GM12873 (cell line): Measurements from ENCODE around the gene IRGQ.

Experiments
- TF ChIP-seq, protein P1 (sequence below): IDR thresholded peaks from 2 replicates; pipeline ENCODE4 v1.5.1; 2012; ENCODE audit warnings: low read depth, mild to moderate bottlenecking, moderate library complexity, low read length, control low read depth; ENCODE audit not compliant: insufficient read depth; ENCODE audit errors: missing control alignments

The IRGQ gene, protein sequence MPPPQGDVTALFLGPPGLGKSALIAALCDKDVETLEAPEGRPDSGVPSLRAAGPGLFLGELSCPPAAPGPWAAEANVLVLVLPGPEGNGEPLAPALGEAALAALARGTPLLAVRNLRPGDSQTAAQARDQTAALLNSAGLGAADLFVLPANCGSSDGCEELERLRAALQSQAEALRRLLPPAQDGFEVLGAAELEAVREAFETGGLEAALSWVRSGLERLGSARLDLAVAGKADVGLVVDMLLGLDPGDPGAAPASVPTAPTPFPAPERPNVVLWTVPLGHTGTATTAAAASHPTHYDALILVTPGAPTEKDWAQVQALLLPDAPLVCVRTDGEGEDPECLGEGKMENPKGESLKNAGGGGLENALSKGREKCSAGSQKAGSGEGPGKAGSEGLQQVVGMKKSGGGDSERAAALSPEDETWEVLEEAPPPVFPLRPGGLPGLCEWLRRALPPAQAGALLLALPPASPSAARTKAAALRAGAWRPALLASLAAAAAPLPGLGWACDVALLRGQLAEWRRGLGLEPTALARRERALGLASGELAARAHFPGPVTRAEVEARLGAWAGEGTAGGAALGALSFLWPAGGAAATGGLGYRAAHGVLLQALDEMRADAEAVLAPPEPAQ

GRCh38 chr19:43595999-43596841 lies at the start of gene IRGQ, which contains the start of gene ZNF576:
Gene IRGQ, minus strand, starts transcription at chr19:43596134. Its CDS starts 796 bp downstream, at chr19:43595338.
Gene ZNF576, plus strand, starts transcription at chr19:43596595. Its CDS starts 514 bp downstream, at chr19:43597109.
- TF ChIP-seq, protein P1, sequence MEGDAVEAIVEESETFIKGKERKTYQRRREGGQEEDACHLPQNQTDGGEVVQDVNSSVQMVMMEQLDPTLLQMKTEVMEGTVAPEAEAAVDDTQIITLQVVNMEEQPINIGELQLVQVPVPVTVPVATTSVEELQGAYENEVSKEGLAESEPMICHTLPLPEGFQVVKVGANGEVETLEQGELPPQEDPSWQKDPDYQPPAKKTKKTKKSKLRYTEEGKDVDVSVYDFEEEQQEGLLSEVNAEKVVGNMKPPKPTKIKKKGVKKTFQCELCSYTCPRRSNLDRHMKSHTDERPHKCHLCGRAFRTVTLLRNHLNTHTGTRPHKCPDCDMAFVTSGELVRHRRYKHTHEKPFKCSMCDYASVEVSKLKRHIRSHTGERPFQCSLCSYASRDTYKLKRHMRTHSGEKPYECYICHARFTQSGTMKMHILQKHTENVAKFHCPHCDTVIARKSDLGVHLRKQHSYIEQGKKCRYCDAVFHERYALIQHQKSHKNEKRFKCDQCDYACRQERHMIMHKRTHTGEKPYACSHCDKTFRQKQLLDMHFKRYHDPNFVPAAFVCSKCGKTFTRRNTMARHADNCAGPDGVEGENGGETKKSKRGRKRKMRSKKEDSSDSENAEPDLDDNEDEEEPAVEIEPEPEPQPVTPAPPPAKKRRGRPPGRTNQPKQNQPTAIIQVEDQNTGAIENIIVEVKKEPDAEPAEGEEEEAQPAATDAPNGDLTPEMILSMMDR: no peak

DNA sequence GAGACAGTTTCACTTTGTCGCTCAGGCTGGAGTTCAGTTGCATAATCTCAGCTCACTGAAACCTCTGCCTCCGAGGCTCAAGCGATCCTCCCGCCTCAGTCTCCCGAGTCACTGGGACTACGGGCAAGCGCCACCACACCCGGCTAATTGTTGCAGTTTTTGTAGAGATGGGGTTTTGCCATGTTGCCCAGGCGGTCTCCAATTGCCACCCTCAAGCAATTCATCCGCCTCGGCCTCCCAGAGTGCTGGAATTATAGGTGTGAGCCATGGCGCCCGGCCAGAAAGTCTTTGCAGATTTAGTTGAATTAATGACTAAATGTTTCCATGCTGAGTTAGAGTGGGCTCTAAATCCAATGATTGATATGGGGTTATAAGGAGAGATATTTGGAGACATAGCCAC lies 48.2 kb upstream of the IRGQ start:
- TF ChIP-seq, protein P1: no peak

DNA sequence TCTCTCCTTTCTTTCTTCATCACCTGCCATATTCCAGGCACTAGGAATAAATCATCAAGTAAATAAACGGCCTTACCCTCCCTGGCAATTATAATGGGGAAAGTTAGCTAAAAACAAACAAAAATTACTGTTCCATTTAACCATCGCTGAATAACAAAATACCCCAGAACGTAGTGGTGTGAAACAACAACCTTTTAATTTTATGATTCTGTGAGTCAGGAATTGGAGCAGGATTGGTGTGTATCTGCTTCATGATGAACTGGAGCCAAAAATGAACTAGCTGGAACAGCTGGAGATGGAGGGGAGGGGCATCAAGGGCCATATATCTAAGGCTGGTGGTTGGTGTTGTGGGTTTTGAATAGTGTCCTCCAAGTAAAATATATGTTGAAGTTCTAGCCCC lies 47.4 kb upstream of the IRGQ start:
- TF ChIP-seq, protein P1: no peak

DNA sequence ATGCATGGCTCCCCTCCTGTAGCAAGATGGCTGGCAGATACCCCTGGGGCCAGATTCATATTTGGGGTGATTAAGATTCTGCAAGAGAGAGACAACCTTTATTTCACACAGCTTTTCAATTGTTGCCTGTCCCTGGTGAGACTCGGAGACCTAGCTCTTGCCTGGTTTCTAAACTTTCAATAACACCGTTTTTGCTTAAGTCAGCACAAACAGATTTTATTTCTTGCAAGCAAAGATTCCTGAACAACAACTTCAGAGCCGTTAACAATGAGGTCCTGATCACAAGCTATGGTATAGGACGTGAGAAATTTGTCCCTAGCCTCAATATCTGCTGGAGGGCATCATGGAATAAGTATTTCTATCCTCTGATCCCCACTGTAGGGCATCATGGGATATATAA lies 46.6 kb upstream of the IRGQ start:
- TF ChIP-seq, protein P1: no peak

DNA sequence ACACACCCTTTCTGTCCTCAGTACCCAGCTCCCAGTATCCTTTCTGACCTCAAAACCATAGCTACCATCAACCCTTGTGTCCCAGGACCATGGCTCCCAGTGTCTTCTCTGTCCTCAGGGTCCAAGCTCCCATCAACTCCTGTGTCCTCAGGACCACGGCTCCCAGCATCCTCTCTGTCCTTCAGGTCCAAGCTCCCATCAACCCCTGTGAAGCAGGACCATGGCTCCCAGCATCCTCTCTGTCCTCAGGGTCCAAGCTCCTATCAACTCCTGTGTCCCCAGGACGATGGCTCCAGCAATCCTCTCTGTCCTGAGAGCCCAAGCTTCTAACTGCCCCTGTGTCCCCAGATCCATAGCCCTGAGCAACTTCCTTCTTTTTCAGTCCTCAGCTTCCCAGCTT lies 45.4 kb upstream of the IRGQ start:
- TF ChIP-seq, protein P1: no peak

DNA sequence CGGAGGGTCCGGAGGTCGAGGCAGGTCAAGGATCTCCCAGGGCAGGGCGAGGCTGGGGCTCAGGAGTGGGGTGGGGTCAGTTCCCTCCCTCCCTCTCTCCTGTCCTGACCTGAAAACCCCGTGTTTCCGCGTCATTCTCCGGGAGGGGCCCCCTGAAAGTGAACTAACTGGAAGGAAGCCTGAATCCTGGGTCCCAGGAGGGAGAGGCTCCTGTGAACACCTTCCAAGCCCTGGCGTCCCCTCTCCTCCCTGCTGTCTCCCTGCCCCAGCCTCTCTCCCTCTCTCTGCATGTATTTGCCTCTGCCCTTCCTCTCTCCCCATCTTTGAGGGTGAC lies 44.5 kb upstream of the IRGQ start:
- TF ChIP-seq, protein P1: no peak
